ENCODE results near the gene PVR.
"Not testable (repeated sequence)": the region's sequence is repeated elsewhere in the genome, so short reads cannot be mapped to it uniquely, and the experiment has no call there.

Gene PVR

DNA sequence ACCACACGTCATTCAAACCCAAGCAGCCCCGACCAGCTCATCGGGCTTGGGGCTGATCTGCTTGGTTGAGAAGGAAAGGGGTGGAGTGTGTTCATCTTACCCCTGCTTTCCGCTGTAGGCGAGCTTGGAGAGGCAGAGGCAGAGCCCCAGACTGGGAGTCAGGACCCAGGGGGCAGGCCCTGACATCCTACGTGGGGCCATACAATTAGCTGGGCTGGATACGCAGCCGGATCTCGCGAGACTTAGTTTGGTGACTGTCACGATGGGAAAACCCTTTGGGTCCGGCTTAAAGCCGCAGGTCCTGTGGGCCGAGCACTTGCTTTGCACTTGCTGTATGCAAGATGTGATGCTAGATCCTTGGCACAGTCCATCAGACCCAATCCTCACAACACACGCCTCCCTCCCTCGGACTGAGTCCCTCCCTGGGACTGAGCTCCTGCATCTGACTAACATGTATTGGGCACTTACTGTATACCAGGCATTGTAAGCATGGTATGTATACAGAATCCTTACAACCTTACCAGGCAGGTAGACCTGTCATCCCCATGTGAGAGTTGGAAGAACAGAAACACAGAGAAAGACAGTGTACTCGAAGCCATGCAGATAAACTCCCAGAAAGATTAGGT lies 59.0 kb downstream of the PVR start:
- Histone ChIP-seq H3K27me3 (ENCODE audit: control insufficient read depth, insufficient read depth, low read length) (no peaks in the 10 kb centered on the region), H3K4me1 (ENCODE audit: control insufficient read depth, insufficient read depth, low read length) (no peaks in the 10 kb centered on the region), H3K9ac (ENCODE audit: low read depth, low read length) (no peak overlapping the region), H3K9me3 (ENCODE audit: control insufficient read depth, insufficient read depth, low read length) (no peaks in the 10 kb centered on the region), H3K4me3 (ENCODE audit: low read depth, low read length) (no peak overlapping the region), H3K36me3 (ENCODE audit: control insufficient read depth, insufficient read depth, low read length) (no peaks in the 10 kb centered on the region), H3K27ac (ENCODE audit: low read depth, low read length) (no peak overlapping the region)

DNA sequence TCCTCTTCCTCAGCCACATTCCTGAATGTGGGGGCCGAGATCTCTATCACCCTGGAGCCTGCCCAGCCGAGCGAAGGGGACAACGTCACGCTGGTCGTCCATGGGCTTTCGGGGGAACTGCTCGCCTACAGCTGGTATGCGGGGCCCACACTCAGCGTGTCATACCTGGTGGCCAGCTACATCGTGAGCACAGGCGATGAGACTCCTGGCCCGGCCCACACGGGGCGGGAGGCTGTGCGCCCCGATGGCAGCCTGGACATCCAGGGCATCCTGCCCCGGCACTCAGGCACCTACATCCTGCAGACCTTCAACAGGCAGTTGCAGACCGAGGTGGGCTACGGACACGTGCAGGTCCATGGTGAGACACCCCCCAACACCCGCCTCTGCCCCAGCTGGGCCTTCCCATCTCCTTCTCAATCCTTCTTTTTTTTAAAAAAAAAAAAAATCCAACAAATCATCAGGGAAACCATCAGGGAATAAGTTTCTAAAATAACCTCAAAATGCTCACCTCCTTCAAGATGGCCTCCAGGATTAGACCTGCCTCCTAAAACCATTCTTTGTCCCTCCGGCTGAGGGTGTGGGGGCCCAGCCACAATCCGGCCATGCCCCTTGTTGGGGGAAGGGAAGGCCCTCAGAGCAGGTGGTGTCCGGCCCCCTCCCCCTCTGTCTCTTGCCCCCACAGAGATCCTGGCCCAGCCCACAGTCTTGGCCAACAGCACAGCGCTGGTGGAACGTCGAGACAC lies 59.8 kb downstream of the PVR start:
- Histone ChIP-seq H3K4me1 (ENCODE audit: control insufficient read depth, insufficient read depth, low read length) (no peaks in the 10 kb centered on the region), H3K27me3 (ENCODE audit: control insufficient read depth, insufficient read depth, low read length) (no peaks in the 10 kb centered on the region), H3K4me3 (ENCODE audit: low read depth, low read length) (no peak overlapping the region), H3K9ac (ENCODE audit: low read depth, low read length) (no peak overlapping the region), H3K9me3 (ENCODE audit: control insufficient read depth, insufficient read depth, low read length) (no peaks in the 10 kb centered on the region), H3K36me3 (ENCODE audit: control insufficient read depth, insufficient read depth, low read length) (no peaks in the 10 kb centered on the region), H3K27ac (ENCODE audit: low read depth, low read length) (no peak overlapping the region)

- Histone ChIP-seq H3K27ac (ENCODE audit: low read depth, low read length) (no peak overlapping the region), H3K9me3 (ENCODE audit: control insufficient read depth, insufficient read depth, low read length) (no peaks in the 10 kb centered on the region), H3K27me3 (ENCODE audit: control insufficient read depth, insufficient read depth, low read length) (no peaks in the 10 kb centered on the region), H3K9ac (ENCODE audit: low read depth, low read length) (no peak overlapping the region), H3K36me3 (ENCODE audit: control insufficient read depth, insufficient read depth, low read length) (no peaks in the 10 kb centered on the region), H3K4me3 (ENCODE audit: low read depth, low read length) (no peak overlapping the region), H3K4me1 (ENCODE audit: control insufficient read depth, insufficient read depth, low read length) (no peaks in the 10 kb centered on the region)
Observed at GRCh38 chr19:44704982-44705381, 61.3 kb downstream of the PVR start.

GRCh38 chr19:44705502-44706010 lies 61.8 kb downstream of the PVR start:
- no peak overlapping the region for H3K4me3 ChIP-seq (ENCODE audit: low read depth, low read length)
- no peak overlapping the region for H3K27ac ChIP-seq (ENCODE audit: low read depth, low read length)
- H3K9me3 ChIP-seq (ENCODE audit: control insufficient read depth, insufficient read depth, low read length) = no peaks in the 10 kb centered on the region
- no peak overlapping the region for H3K9ac ChIP-seq (ENCODE audit: low read depth, low read length)
- H3K27me3 ChIP-seq (ENCODE audit: control insufficient read depth, insufficient read depth, low read length) = no peaks in the 10 kb centered on the region
- no peaks in the 10 kb centered on the region for H3K4me1 ChIP-seq (ENCODE audit: control insufficient read depth, insufficient read depth, low read length)
- no peaks in the 10 kb centered on the region for H3K36me3 ChIP-seq (ENCODE audit: control insufficient read depth, insufficient read depth, low read length)

- H3K9me3 ChIP-seq (ENCODE audit: control insufficient read depth, insufficient read depth, low read length) = no peaks in the 10 kb centered on the region
- H3K36me3 ChIP-seq (ENCODE audit: control insufficient read depth, insufficient read depth, low read length) = no peaks in the 10 kb centered on the region
Observed at GRCh38 chr19:44706506-44707236, 63.0 kb downstream of the PVR start.

DNA sequence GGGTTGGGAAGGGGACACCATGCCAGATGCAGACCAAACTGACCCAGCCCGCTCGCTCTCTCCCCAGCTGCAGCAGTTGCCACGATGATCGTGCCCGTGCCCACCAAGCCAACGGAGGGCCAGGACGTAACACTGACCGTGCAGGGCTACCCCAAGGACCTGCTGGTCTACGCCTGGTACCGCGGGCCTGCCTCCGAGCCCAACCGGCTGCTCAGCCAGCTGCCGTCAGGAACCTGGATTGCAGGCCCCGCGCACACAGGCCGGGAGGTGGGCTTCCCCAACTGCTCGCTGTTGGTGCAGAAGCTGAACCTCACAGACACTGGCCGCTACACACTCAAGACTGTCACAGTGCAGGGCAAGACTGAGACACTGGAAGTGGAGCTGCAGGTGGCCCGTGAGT lies 64.1 kb downstream of the PVR start:
- Histone ChIP-seq H3K27me3 (ENCODE audit: control insufficient read depth, insufficient read depth, low read length) (no peaks in the 10 kb centered on the region), H3K27ac (ENCODE audit: low read depth, low read length) (no peak overlapping the region), H3K4me1 (ENCODE audit: control insufficient read depth, insufficient read depth, low read length) (no peaks in the 10 kb centered on the region), H3K36me3 (ENCODE audit: control insufficient read depth, insufficient read depth, low read length) (no peaks in the 10 kb centered on the region), H3K4me3 (ENCODE audit: low read depth, low read length) (no peak overlapping the region), H3K9ac (ENCODE audit: low read depth, low read length) (no peak overlapping the region), H3K9me3 (ENCODE audit: control insufficient read depth, insufficient read depth, low read length) (no peaks in the 10 kb centered on the region)

More at GRCh38 chr19:44706506-44707236, 63.0 kb downstream of the PVR start:
- H3K4me1 ChIP-seq (ENCODE audit: control insufficient read depth, insufficient read depth, low read length) = no peaks in the 10 kb centered on the region
- no peak overlapping the region for H3K9ac ChIP-seq (ENCODE audit: low read depth, low read length)
- no peak overlapping the region for H3K27ac ChIP-seq (ENCODE audit: low read depth, low read length)
- H3K4me3 ChIP-seq (ENCODE audit: low read depth, low read length) = no peak overlapping the region
- no peaks in the 10 kb centered on the region for H3K27me3 ChIP-seq (ENCODE audit: control insufficient read depth, insufficient read depth, low read length)

DNA sequence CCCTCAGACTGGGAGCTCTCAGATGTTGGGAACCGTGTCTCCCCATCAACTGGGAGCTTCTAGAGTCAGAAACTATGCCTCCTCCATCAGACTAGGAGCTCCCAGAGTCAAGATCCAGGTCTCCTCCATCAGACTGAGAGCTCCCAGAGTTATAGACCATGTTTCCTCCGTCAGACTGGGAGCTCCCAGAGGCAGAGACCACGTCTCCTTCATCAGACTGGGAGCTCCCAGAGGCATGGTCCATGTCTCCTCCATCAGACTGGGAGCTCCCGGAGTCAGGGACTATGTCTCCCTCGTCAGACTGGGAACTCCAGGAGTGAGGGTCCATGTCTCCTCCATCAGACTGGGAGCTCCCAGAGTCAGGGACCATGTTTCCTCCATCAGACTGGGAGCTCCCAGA lies 65.2 kb downstream of the PVR start:
- Histone ChIP-seq H3K27ac (ENCODE audit: low read depth, low read length) (no peak overlapping the region), H3K4me3 (ENCODE audit: low read depth, low read length) (no peak overlapping the region), H3K9ac (ENCODE audit: low read depth, low read length) (no peak overlapping the region), H3K36me3 (ENCODE audit: control insufficient read depth, insufficient read depth, low read length) (no peaks in the 10 kb centered on the region), H3K27me3 (ENCODE audit: control insufficient read depth, insufficient read depth, low read length) (no peaks in the 10 kb centered on the region), H3K9me3 (ENCODE audit: control insufficient read depth, insufficient read depth, low read length) (no peaks in the 10 kb centered on the region), H3K4me1 (ENCODE audit: control insufficient read depth, insufficient read depth, low read length) (no peaks in the 10 kb centered on the region)

DNA sequence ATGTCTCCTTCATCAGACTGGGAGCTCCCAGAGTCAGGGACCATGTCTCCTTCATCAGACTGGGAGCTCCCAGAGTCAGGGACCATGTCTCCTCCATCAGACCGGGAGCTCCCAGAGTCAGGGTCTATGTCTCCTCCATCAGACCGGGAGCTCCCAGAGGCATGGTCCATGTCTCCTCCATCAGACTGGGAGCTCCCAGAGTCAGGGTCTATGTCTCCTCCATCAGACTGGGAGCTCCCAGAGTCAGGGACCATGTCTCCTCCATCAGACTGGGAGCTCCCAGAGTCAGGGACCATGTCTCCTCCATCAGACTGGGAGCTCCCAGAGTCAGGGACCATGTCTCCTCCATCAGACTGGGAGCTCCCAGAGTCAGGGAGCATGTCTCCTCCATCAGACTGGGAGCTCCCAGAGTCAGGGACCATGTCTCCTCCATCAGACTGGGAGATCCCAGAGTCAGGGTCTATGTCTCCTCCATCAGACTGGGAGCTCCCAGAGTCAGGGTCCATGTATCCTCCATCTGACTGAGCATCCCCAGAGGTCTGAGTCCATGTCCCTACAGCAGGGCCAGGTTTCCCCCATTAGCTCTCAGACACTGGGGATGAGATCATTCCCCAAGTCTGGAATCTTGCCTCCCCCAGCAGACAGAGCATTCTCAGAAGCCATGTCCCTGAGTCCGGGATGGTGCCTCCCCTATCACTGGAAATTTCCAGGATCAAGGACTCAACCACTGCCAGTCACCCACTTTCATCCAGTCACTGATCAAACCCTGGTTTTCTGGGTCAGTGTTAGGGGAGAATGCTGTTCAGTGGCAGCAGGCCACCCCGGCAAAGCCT lies 65.9 kb downstream of the PVR start:
- H3K36me3 ChIP-seq (ENCODE audit: control insufficient read depth, insufficient read depth, low read length) = not testable (repeated sequence)

DNA sequence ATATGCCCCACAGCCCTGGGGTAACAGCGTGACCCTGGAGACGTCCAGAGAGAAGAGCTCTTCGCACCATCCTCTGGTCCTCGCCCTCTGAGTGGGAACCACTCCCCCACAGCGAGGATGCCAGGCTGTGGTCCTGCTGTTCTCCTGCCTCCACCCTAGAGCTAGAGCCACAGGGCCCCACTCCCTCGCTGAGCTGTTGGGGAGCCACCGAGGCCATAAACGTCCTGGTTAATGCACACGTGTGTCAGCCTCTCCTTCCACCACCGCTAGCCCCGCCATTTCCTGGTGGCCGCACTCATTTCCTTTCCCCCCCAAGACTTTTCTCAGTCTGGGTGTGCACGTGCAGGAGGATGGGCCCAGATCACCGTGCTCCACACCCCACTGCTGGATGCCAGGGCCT lies 66.8 kb downstream of the PVR start:
- peaks cover 5% of the 10 kb centered on the region for H3K9me3 ChIP-seq (ENCODE audit: control insufficient read depth, insufficient read depth, low read length)
- H3K36me3 ChIP-seq (ENCODE audit: control insufficient read depth, insufficient read depth, low read length) = no peaks in the 10 kb centered on the region
- no peak overlapping the region for H3K27ac ChIP-seq (ENCODE audit: low read depth, low read length)
- H3K4me3 ChIP-seq (ENCODE audit: low read depth, low read length) = no peak overlapping the region
- H3K9ac ChIP-seq (ENCODE audit: low read depth, low read length) = no peak overlapping the region
- no peaks in the 10 kb centered on the region for H3K27me3 ChIP-seq (ENCODE audit: control insufficient read depth, insufficient read depth, low read length)
- H3K4me1 ChIP-seq (ENCODE audit: control insufficient read depth, insufficient read depth, low read length) = no peaks in the 10 kb centered on the region

More for the DNA sequence above, 65.9 kb downstream of the PVR start:
- H3K9me3 ChIP-seq (ENCODE audit: control insufficient read depth, insufficient read depth, low read length); H3K4me3 ChIP-seq (ENCODE audit: low read depth, low read length); H3K27me3 ChIP-seq (ENCODE audit: control insufficient read depth, insufficient read depth, low read length); H3K9ac ChIP-seq (ENCODE audit: low read depth, low read length); H3K27ac ChIP-seq (ENCODE audit: low read depth, low read length); H3K4me1 ChIP-seq (ENCODE audit: control insufficient read depth, insufficient read depth, low read length): not testable (repeated sequence)

GRCh38 chr19:44712864-44713515 lies 69.3 kb downstream of the PVR start:
- Histone ChIP-seq H3K9me3 (ENCODE audit: control insufficient read depth, insufficient read depth, low read length) (peaks cover 5% of the 10 kb centered on the region), H3K4me3 (ENCODE audit: low read depth, low read length) (no peak overlapping the region), H3K27ac (ENCODE audit: low read depth, low read length) (no peak overlapping the region), H3K27me3 (ENCODE audit: control insufficient read depth, insufficient read depth, low read length) (no peaks in the 10 kb centered on the region), H3K4me1 (ENCODE audit: control insufficient read depth, insufficient read depth, low read length) (no peaks in the 10 kb centered on the region), H3K9ac (ENCODE audit: low read depth, low read length) (no peak overlapping the region), H3K36me3 (ENCODE audit: control insufficient read depth, insufficient read depth, low read length) (no peaks in the 10 kb centered on the region)

All from HUES48 (cell line).